DMS114 treated with DMSO at 0.1 percent for 48 hours (cell line): ENCODE measurements around the gene MTHFD2.

Source experiments
- DNase-seq: peaks from one replicate; lab custom pipeline; 2025; ENCODE audit not compliant: unreplicated experiment; lab: John Stamatoyannopoulos, UW

Gene MTHFD2

GRCh38 chr2:74261204-74261864 is 62.9 kb downstream of the MTHFD2 start:
- peak; percentile 14 for DNase-seq

DNA sequence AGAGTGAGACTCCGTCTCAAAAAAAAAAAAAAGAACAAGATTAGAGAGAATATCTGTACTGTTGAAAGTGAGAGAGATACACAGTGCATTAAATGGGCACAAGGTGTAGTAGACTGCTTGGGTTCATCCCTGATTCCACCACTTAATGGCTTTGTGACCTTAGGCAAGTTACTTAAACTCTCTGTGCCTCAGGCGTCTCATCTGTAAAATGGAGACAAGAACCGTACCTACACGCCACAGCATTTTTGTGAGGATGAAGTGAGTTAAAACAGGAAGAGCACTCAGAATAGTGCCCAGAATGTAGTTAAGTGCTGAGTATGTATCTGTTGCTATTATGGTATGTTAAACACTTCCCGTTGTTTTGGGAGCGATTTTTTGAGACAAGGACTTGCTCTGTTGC is 64.3 kb downstream of the MTHFD2 start:
- no peak for DNase-seq

GRCh38 chr2:74264281-74264680 is 65.9 kb downstream of the MTHFD2 start:
- DNase-seq: no peak

- no peak for DNase-seq
These were observed 68.7 kb downstream of the MTHFD2 start for GRCh38 chr2:74267068-74267467.
